ENCODE results near the gene NDRG4.

GRCh38 chr16:58459344-58460218 is 40.4 kb upstream of the NDRG4 start:
- TF ChIP-seq, protein P1, sequence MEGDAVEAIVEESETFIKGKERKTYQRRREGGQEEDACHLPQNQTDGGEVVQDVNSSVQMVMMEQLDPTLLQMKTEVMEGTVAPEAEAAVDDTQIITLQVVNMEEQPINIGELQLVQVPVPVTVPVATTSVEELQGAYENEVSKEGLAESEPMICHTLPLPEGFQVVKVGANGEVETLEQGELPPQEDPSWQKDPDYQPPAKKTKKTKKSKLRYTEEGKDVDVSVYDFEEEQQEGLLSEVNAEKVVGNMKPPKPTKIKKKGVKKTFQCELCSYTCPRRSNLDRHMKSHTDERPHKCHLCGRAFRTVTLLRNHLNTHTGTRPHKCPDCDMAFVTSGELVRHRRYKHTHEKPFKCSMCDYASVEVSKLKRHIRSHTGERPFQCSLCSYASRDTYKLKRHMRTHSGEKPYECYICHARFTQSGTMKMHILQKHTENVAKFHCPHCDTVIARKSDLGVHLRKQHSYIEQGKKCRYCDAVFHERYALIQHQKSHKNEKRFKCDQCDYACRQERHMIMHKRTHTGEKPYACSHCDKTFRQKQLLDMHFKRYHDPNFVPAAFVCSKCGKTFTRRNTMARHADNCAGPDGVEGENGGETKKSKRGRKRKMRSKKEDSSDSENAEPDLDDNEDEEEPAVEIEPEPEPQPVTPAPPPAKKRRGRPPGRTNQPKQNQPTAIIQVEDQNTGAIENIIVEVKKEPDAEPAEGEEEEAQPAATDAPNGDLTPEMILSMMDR (IDR thresholded peaks at IDR 0.05; ENCODE audit: poor library complexity, severe bottlenecking): no peak
- TF ChIP-seq EZH2 (IDR thresholded peaks at IDR 0.05; ENCODE audit: borderline replicate concordance, insufficient read depth, low read length, poor library complexity, severe bottlenecking): no peak

All from neural cell (in vitro differentiated cells).